HG03342 (cell line): ENCODE data around the gene DCAF11.

Experiments used
- ATAC-seq: cut with Tn5 transposase; IDR thresholded peaks from one replicate; pipeline ENCODE4 v1.9.1; 2021; ENCODE audit warnings: mild to moderate bottlenecking, moderate library complexity; ENCODE audit not compliant: unreplicated experiment

DCAF11 gene

DNA sequence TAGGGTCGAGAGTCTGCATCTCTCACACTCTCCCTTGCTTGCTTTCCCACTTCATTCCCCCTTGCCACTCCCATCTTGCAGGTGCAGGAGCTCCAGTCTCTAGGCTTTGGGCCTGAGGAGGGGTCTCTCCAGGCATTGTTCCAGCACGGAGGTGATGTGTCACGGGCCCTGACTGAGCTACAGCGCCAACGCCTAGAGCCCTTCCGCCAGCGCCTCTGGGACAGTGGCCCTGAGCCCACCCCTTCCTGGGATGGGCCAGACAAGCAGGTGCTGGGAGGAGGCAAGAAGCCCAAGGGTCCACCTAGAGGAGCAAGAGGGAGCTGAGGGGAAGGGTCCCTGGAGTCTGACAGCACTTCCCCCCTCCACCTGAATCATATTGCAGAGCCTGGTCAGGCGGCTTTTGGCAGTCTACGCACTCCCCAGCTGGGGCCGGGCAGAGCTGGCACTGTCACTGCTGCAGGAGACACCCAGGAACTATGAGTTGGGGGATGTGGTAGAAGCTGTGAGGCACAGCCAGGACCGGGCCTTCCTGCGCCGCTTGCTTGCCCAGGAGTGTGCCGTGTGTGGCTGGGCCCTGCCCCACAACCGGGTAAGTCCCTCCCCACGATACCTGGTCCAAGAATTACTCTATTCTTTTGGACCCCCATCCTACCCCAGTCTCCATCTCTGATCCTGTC is 37.0 kb downstream of the DCAF11 start:
- no peak for ATAC-seq

DNA sequence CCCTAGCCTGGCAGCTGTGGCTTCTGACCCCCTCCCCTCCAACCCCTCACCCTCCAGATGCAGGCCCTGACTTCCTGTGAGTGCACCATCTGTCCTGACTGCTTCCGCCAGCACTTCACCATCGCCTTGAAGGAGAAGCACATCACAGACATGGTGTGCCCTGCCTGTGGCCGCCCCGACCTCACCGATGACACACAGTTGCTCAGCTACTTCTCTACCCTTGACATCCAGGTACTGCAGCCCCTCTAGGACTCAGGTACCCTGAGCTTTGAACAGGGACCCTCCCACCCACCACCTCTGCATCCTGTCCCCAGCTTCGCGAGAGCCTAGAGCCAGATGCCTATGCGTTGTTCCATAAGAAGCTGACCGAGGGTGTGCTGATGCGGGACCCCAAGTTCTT is 40.5 kb downstream of the DCAF11 start:
- ATAC-seq: no peak

DNA sequence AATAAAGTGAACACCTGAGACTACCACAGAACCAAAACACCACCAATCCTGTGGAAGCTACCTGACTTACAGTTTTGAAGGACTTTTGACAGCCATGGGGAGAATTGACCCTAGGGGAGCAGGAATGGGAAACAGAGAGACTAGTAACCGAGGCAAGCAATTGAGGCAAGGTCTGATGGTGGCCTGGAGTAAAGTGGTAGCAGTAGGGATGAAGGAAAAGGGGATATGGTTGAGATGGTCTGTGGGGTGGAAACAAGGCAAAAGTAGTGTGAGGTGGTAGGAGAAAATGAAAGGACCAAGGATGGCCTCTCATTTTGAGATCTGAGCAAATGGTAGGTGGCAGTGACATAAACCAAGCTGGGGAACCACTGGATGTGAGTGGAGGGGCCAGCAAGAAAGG is 42.3 kb downstream of the DCAF11 start:
- no peak for ATAC-seq

DNA sequence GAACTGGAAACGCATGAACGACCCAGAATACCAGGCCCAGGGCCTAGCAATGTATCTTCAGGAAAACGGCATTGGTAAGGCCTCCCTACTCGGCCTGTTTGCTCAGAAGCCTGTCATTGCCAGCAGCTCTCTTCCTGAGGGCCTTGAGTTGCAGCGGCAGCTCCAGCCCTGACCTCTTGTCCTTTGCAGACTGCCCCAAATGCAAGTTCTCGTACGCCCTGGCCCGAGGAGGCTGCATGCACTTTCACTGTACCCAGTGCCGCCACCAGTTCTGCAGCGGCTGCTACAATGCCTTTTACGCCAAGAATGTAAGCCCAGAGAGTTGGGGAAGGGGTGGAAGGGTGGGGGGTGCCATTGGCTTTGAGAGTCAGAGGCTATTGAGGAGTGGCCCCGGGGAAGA is 42.8 kb downstream of the DCAF11 start:
- no peak for ATAC-seq

DNA sequence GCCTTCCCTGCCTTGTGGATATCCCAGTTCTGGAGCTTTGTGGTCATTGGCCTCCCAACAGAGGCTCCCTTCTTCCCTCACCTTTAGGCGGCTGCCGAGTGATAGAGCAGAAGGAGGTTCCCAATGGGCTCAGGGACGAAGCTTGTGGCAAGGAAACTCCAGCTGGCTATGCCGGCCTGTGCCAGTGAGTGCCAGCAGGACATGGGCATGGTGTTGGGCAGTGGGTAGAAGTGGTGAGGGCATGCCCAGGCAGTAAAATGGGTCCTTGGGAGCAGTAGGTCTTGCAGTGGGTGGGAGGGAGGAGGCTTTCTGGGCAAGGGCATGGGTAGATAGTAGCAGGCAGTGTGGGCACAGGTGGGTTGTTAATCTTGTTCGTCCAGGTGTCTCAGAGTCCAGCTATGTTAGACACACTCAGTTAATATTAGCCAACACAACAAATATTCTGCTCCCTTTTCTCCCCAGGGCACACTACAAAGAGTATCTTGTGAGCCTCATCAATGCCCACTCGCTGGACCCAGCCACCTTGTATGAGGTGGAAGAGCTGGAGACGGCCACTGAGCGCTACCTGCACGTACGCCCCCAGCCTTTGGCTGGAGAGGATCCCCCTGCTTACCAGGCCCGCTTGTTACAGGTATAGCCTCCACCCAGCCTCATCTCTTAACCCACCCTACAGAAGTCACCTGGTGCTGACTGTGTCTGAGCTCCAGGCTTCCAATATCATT is 45.4 kb downstream of the DCAF11 start:
- ATAC-seq: no peak

DNA sequence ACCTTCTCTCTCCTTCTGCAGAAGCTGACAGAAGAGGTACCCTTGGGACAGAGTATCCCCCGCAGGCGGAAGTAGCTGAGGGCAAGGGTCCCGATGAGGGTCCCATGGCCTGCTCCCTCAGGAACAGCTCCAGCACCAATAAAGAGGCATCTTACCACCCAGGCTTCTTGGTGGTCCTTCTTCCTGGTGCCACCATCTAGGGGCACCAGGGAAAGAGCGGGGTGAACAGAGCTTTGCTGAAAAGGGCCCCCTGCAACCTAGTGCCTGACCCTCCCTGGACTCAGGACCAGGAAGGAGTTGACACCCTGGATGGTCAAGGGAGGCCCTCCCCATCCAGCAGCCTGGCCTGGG is 45.9 kb downstream of the DCAF11 start:
- ATAC-seq: no peak

DNA sequence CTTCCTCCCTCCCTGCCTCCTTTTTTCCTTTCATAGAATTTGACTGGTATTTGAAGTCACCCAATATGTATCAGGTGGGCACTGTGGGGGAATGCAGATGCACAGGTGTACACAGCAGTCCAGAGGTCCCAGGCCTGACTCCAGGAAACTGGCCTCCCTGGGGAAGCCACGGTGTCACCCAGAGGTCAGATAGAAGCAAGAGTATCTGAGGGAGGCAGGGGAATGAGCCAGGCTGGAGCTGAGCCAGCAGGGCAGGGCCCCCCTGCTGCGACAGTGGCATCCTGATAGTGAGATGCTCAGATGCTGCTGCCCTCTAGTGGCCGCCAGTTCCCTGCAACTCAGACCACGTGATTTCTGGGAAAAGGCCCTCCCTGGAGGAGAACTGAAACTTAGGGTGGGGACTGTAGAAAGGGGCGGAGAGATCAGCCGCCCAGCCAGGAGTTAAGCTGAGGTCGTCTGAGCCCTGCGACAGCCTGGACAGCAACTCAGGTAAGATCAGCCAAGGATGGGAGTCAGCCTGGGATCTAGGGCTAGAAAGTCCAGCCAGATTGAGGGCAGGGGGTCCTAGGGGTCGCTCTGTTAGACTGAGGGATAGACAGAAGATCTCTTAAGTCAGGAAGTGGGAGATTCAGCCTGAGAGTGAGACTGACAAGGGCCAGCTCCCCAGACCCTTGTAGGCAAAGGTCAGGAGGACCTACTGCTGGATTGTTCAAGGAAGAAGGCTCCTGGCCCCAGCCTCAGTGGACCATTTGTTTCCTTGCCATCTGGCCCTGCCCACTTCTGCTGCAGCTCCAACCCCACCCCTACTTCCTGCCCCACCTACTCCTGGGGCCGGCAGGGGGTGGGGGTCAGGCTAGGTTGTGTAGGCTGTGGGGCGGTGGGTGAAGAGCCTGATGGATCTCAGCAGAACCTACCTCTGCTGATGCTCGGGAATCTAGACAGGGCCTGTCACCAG is 46.5 kb downstream of the DCAF11 start, which contains the start of gene IRF9:
Gene IRF9 (plus strand): TSS at position 416 of the 955 bp plus-strand sequence. CDS start 880 bp downstream, outside the sequence.
- peak; percentile 70 for ATAC-seq

DNA sequence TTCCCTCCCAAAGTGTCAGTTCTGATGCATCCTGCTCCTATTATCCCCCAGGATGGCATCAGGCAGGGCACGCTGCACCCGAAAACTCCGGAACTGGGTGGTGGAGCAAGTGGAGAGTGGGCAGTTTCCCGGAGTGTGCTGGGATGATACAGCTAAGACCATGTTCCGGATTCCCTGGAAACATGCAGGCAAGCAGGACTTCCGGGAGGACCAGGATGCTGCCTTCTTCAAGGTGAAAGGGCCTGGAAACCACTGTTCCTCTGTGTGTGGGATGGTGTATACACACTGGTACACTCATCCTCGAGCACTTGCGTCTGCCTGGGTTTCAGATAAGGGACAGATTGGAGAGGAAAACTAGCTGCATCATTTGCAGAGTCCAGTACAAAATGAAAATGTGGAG is 47.5 kb downstream of the DCAF11 start:
- no peak for ATAC-seq

DNA sequence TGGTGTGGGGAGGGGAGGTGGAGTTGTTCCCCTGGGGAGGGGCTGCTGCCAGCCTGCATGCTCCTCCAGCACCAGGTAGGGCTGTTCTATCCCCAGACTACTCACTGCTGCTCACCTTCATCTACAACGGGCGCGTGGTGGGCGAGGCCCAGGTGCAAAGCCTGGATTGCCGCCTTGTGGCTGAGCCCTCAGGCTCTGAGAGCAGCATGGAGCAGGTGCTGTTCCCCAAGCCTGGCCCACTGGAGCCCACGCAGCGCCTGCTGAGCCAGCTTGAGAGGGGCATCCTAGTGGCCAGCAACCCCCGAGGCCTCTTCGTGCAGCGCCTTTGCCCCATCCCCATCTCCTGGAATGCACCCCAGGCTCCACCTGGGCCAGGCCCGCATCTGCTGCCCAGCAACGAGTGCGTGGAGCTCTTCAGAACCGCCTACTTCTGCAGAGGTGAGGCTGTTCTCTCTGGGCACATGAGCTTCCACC is 50.0 kb downstream of the DCAF11 start:
- ATAC-seq: no peak

DNA sequence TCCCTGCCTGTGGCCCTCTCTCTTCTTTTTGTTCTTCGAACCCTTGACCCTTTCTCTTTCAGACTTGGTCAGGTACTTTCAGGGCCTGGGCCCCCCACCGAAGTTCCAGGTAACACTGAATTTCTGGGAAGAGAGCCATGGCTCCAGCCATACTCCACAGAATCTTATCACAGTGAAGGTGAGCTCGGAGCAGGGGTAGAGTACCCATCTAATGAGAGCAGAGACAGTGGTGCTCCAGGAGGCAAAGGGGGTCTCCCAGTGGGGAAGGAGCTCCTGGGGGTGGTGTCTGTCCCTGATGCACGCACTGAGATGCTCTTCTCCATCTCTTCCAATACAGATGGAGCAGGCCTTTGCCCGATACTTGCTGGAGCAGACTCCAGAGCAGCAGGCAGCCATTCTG is 51.2 kb downstream of the DCAF11 start:
- ATAC-seq: no peak

DNA sequence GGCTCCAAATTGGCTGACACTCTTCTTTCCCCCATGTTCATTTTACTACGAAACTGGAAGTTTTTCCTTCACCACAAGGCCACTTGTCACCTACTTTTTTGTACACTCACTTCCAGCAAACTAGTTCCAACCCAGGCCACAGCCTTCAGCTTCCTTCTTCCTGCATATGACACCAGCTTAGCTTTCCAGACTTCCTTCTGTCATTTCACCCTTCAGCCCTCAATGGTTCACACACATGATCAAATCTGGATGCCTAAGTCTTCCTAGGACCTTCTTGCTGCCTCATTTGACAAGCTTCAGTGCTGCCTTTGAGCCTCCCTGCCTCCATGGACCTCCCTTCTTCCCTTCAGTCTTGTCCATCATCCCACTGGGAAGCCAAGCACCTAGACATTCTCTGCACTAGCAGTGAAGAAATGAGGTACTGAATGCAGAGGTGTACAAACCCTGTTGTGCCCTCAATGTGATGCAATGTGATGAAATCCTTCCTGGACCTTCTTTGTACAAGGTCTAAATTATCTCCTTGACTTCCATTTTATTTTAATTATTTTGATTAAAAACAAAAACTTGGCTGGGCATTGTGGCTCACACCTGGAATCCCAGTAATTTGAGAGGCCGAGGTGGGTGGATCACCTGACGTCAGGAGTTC is 53.0 kb downstream of the DCAF11 start:
- ATAC-seq: no peak

DNA sequence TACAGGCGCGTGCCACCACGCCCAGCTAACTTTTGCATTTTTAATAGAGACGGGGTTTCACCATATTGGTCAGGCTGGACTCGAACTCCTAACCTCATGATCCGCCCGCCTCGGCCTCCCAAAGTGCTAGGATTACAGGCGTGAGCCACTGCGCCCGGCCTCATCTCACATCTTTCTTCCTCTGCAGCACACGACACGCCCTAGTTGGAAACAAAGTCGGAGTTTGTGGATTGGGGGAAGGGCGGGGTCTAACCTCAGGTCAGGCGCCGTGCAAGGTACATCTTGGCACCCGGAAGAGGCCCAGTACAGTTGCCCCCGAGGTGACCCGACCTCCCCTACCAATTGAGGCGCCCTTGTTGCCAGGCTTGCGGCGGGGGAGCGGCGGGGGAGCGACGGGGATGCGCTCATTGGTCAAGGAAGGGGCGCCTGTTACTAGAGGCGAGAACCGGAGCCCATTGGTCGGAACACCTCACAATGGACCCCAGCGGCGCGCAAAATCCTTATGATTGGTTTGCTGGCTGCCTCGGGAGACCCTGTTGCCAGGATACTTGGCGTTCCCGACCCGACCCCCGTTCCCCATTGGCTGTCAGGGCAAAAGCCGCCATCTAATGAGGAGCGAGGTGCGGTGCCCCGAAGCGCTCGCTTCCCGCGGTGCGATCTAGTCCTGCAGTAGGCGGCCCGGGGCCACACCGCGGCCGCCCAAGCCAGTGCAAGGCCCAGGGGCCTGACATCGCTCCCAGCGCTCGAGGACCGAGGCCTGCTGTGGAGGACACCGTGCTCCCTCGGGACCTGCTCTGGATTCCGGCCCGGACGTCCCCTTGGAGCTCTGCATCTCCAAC is 57.1 kb downstream of the DCAF11 start, which contains the start of gene REC8:
Gene REC8 (plus strand): TSS at position 659 of the 839 bp plus-strand sequence. CDS start 473 bp downstream, outside the sequence.
- peak; percentile 72 for ATAC-seq

DNA sequence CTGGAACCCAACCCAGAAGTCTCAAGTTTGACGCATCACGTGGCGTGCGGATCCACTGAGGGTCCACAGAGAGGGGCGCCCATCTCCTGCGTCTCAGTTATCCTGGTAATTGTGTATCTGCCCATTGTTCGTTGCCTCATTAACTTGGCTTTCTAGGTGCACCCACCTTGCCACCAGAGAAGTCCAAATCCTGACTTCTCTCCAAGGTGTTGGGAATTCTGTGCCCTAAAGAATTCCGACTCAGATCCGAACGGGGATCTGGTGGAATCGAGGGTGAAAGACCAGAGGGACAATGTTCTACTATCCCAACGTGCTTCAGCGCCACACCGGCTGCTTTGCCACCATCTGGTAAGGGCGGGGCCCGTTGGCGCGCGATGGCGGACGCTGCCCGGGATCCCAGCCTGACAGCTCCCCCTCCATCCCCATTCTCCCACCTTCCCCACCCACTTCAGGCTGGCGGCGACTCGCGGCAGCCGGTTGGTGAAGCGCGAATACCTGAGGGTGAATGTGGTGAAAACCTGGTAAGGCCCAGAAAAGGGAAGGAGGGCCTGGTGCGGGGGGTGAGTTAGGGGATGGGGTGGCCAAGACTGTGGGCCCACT is 57.8 kb downstream of the DCAF11 start:
- ATAC-seq: no peak

DNA sequence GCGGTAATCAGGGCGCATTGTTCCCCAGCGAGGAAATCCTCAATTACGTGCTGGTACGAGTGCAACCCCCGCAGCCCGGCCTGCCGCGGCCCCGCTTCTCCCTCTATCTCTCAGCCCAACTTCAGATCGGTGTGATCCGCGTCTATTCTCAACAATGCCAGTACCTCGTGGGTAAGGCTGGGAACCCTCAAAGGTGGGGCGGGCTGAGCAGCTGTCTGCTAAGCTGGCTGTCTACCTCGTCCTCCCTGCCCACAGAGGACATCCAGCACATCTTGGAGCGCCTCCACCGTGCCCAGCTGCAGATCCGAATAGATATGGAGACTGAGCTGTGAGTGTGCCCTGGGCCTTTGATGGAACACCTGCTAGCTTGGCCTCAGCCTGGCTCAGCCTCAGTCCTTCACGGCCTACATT is 58.3 kb downstream of the DCAF11 start:
- no peak for ATAC-seq
